WTC11 (cell line): ENCODE results near the gene YTHDC1. TPM values are rescaled to one million over a fixed set of nuclear protein-coding genes. Genes with fewer than 3 reads are reported as not detected.
A peak's percentile ranks its signal among the peaks of the same experiment; 100 is the strongest.

Experiments used
- ATAC-seq: fragments of 200-7000 bp; cut with Tn5 transposase; 2 replicates; pipeline ENCODE4 v1.10.0; 2021; ENCODE audit warnings: mild to moderate bottlenecking, moderate library complexity
- CTCF ChIA-PET: fragments of 300-600 bp; sonication (Branson Sonifier 250); formaldehyde crosslinking; loops from one replicate; lab custom pipeline; 2021; ENCODE audit warnings: antibody characterized with exemption; lab: Charles Lee
- POLR2A ChIA-PET: fragments of 350-600 bp; sonication (Branson Sonifier 250); formaldehyde crosslinking; loops from one replicate; lab custom pipeline; 2021; ENCODE audit warnings: antibody characterized with exemption; lab: Charles Lee
- DNase-seq: peaks from one replicate; pipeline ENCODE4 v3.0.0; 2021; ENCODE audit warnings: low spot score
- H3K27ac Mint-ChIP-seq: 2 replicates; pipeline ENCODE4 v1.8.0; 2021; ENCODE audit warnings: mixed read lengths
- H3K27me3 Mint-ChIP-seq: 2 replicates; pipeline ENCODE4 v1.8.0; 2021; ENCODE audit warnings: low read depth, mild to moderate bottlenecking, moderate library complexity, mixed read lengths
- H3K36me3 Mint-ChIP-seq: 2 replicates; pipeline ENCODE4 v1.8.0; 2021; ENCODE audit warnings: mixed read lengths
- H3K4me1 Mint-ChIP-seq: 2 replicates; pipeline ENCODE4 v1.8.0; 2022; ENCODE audit warnings: mixed read lengths
- H3K4me3 Mint-ChIP-seq: 2 replicates; pipeline ENCODE4 v1.8.0; 2021; ENCODE audit warnings: mild to moderate bottlenecking, moderate library complexity, mixed read lengths
- H3K9me3 Mint-ChIP-seq: 2 replicates; pipeline ENCODE4 v1.8.0; 2021; ENCODE audit warnings: mixed read lengths
- ATF1 ChIP-seq: sonication (generic); formaldehyde crosslinking; IDR thresholded peaks from 2 replicates; pipeline ENCODE4 v1.8.1; 2023; ENCODE audit warnings: mild to moderate bottlenecking, moderate library complexity, missing genetic modification reagents
- CREB1 ChIP-seq: sonication (generic); formaldehyde crosslinking; IDR thresholded peaks from 2 replicates; pipeline ENCODE4 v1.8.0; 2023; ENCODE audit warnings: mild to moderate bottlenecking, missing genetic modification reagents
- CREM ChIP-seq: sonication (generic); formaldehyde crosslinking; IDR thresholded peaks from 2 replicates; pipeline ENCODE4 v1.8.1; 2022; ENCODE audit warnings: mild to moderate bottlenecking, missing genetic modification reagents, moderate library complexity
- ETV6 ChIP-seq: sonication (generic); formaldehyde crosslinking; IDR thresholded peaks from 2 replicates; pipeline ENCODE4 v1.8.1; 2022; ENCODE audit warnings: mild to moderate bottlenecking, missing genetic modification reagents
- GTF2I ChIP-seq: fragments of 250-450 bp; sonication (Bioruptor Pico); conservative IDR thresholded peaks from 2 replicates; pipeline ENCODE4 v1.4.0; 2021; ENCODE audit warnings: mild to moderate bottlenecking
- HMGA2 ChIP-seq: fragments of 250-450 bp; sonication (Bioruptor Pico); IDR thresholded peaks from 2 replicates; pipeline ENCODE4 v1.4.0; 2021; ENCODE audit warnings: mild to moderate bottlenecking, moderate library complexity
- JUN ChIP-seq: sonication (generic); formaldehyde crosslinking; IDR thresholded peaks from 2 replicates; pipeline ENCODE4 v1.8.0; 2023; ENCODE audit warnings: mild to moderate bottlenecking, missing genetic modification reagents
- KAT7 ChIP-seq: sonication (generic); formaldehyde crosslinking; IDR thresholded peaks from 2 replicates; pipeline ENCODE4 v1.8.1; 2023; ENCODE audit warnings: missing genetic modification reagents, mild to moderate bottlenecking, borderline replicate concordance
- NR3C1 ChIP-seq: sonication (generic); formaldehyde crosslinking; conservative IDR thresholded peaks from 2 replicates; pipeline ENCODE4 v1.8.1; 2023; ENCODE audit warnings: low read depth, mild to moderate bottlenecking, missing genetic modification reagents
- RELA ChIP-seq: sonication (generic); formaldehyde crosslinking; IDR thresholded peaks from 2 replicates; pipeline ENCODE4 v1.8.1; 2022; ENCODE audit warnings: missing genetic modification reagents, mild to moderate bottlenecking, borderline replicate concordance
- RORB ChIP-seq: fragments of 250-450 bp; sonication (Bioruptor Pico); IDR thresholded peaks from 2 replicates; pipeline ENCODE4 v1.9.0; 2021; ENCODE audit warnings: mild to moderate bottlenecking
- SMAD3 ChIP-seq: sonication (generic); formaldehyde crosslinking; IDR thresholded peaks from 2 replicates; pipeline ENCODE4 v1.8.0; 2022; ENCODE audit warnings: missing genetic modification reagents, mild to moderate bottlenecking, borderline replicate concordance
- ZBTB21 ChIP-seq: sonication (generic); formaldehyde crosslinking; IDR thresholded peaks from 2 replicates; pipeline ENCODE4 v1.8.1; 2023; ENCODE audit warnings: mild to moderate bottlenecking, missing genetic modification reagents, borderline replicate concordance
- ZNF121 ChIP-seq: sonication (generic); formaldehyde crosslinking; IDR thresholded peaks from 2 replicates; pipeline ENCODE4 v1.8.0; 2023; ENCODE audit warnings: missing genetic modification reagents
- ZNF219 ChIP-seq: sonication (generic); formaldehyde crosslinking; IDR thresholded peaks from 2 replicates; pipeline ENCODE4 v1.8.0; 2023; ENCODE audit warnings: missing genetic modification reagents, mild to moderate bottlenecking, borderline replicate concordance
- ZNF423 ChIP-seq: fragments of 250-450 bp; sonication (Bioruptor Pico); IDR thresholded peaks from 2 replicates; pipeline ENCODE4 v2.1.2; 2022; ENCODE audit warnings: mild to moderate bottlenecking, moderate library complexity
- total RNA-seq: library from RNA; stranded (reverse); gene quantifications from 3 replicates; pipeline ENCODE4 v1.2.3, GENCODE V29; 2021
- TF ChIP-seq, protein P1 (sequence below): sonication (generic); formaldehyde crosslinking; IDR thresholded peaks from 2 replicates; pipeline ENCODE4 v1.8.1; 2023; ENCODE audit warnings: mild to moderate bottlenecking, moderate library complexity, missing genetic modification reagents
- TF ChIP-seq, protein P2 (sequence below): sonication (generic); formaldehyde crosslinking; conservative IDR thresholded peaks from 2 replicates; pipeline ENCODE4 v1.8.1; 2022; ENCODE audit warnings: mild to moderate bottlenecking, missing genetic modification reagents
- TF ChIP-seq, protein P3 (sequence below): sonication (generic); formaldehyde crosslinking; IDR thresholded peaks from 2 replicates; pipeline ENCODE4 v1.8.0; 2023; ENCODE audit warnings: missing genetic modification reagents
- TF ChIP-seq, protein P4 (sequence below): fragments of 250-450 bp; sonication (Bioruptor Pico); IDR thresholded peaks from 2 replicates; pipeline ENCODE4 v1.8.0; 2021; ENCODE audit warnings: mild to moderate bottlenecking
- TF ChIP-seq, protein P5 (sequence below): fragments of 250-450 bp; sonication (Bioruptor Pico); IDR thresholded peaks from 2 replicates; pipeline ENCODE4 v1.9.0; 2021; ENCODE audit warnings: mild to moderate bottlenecking, borderline replicate concordance
- TF ChIP-seq, protein P6 (sequence below): sonication (generic); formaldehyde crosslinking; IDR thresholded peaks from 2 replicates; pipeline ENCODE4 v1.8.1; 2022; ENCODE audit warnings: low read depth, mild to moderate bottlenecking, moderate library complexity, missing genetic modification reagents, borderline replicate concordance
- TF ChIP-seq, protein P7 (sequence below): sonication (generic); formaldehyde crosslinking; IDR thresholded peaks from 2 replicates; pipeline ENCODE4 v1.8.0; 2022; ENCODE audit warnings: mild to moderate bottlenecking, missing genetic modification reagents
- TF ChIP-seq, protein P8 (sequence below): sonication (generic); formaldehyde crosslinking; IDR thresholded peaks from 2 replicates; pipeline ENCODE4 v1.8.1; 2023; ENCODE audit warnings: mild to moderate bottlenecking, missing genetic modification reagents, moderate library complexity

Gene YTHDC1
- total RNA-seq, 1 experiment from 2014 or later: 118 TPM

DNA sequence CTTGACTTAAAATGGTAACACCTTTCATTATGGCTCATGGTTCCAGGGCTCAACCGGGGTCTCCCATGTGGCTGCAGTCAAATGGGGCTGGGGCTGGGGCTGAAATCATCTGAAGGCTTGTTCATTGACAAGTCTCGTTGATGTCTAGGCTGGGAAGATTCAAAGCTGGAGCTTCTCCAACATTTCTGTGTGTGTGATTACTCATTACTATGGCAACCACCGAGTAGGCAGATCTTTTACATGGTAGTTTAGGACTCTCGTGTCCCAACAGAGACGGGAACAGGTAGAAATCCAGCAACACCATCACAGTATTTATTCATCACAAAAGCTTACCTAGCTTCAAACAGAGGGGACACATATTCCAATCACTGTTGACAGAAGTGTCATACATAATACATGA lies 7.8 kb downstream of the YTHDC1 start:
- peak overlapping the region; percentile 8 for H3K4me3 Mint-ChIP-seq
- peaks cover 62% of the 10 kb centered on the region for H3K4me1 Mint-ChIP-seq
- DNase-seq (no peak), ATAC-seq (peak; percentile 43)
- H3K9me3 Mint-ChIP-seq: no peaks in the 10 kb centered on the region
- H3K36me3 Mint-ChIP-seq: peaks cover 13% of the 10 kb centered on the region
- ChIA-PET CTCF (interaction anchor here (2.2 to 3.2 kb wide), 2 partner anchors 34 to 70 kb away, joined by 11 to 15 read pairs; no protein-coding TSS in a partner anchor), POLR2A (no interaction called here)
- TF ChIP-seq, protein P1, sequence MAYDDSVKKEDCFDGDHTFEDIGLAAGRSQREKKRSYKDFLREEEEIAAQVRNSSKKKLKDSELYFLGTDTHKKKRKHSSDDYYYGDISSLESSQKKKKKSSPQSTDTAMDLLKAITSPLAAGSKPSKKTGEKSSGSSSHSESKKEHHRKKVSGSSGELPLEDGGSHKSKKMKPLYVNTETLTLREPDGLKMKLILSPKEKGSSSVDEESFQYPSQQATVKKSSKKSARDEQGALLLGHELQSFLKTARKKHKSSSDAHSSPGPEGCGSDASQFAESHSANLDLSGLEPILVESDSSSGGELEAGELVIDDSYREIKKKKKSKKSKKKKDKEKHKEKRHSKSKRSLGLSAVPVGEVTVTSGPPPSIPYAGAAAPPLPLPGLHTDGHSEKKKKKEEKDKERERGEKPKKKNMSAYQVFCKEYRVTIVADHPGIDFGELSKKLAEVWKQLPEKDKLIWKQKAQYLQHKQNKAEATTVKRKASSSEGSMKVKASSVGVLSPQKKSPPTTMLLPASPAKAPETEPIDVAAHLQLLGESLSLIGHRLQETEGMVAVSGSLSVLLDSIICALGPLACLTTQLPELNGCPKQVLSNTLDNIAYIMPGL: no peak
- TF ChIP-seq GTF2I (CRISPR knock-in tag): no peak
- no peak for TF ChIP-seq ZBTB21 (CRISPR knock-in tag)
- TF ChIP-seq, protein P2, sequence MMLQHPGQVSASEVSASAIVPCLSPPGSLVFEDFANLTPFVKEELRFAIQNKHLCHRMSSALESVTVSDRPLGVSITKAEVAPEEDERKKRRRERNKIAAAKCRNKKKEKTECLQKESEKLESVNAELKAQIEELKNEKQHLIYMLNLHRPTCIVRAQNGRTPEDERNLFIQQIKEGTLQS: no peak
- TF ChIP-seq, protein P3, sequence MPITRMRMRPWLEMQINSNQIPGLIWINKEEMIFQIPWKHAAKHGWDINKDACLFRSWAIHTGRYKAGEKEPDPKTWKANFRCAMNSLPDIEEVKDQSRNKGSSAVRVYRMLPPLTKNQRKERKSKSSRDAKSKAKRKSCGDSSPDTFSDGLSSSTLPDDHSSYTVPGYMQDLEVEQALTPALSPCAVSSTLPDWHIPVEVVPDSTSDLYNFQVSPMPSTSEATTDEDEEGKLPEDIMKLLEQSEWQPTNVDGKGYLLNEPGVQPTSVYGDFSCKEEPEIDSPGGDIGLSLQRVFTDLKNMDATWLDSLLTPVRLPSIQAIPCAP (CRISPR knock-in tag): no peak
- TF ChIP-seq, protein P4, sequence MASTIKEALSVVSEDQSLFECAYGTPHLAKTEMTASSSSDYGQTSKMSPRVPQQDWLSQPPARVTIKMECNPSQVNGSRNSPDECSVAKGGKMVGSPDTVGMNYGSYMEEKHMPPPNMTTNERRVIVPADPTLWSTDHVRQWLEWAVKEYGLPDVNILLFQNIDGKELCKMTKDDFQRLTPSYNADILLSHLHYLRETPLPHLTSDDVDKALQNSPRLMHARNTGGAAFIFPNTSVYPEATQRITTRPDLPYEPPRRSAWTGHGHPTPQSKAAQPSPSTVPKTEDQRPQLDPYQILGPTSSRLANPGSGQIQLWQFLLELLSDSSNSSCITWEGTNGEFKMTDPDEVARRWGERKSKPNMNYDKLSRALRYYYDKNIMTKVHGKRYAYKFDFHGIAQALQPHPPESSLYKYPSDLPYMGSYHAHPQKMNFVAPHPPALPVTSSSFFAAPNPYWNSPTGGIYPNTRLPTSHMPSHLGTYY: no peak
- TF ChIP-seq RELA: no peak
- TF ChIP-seq, protein P5, sequence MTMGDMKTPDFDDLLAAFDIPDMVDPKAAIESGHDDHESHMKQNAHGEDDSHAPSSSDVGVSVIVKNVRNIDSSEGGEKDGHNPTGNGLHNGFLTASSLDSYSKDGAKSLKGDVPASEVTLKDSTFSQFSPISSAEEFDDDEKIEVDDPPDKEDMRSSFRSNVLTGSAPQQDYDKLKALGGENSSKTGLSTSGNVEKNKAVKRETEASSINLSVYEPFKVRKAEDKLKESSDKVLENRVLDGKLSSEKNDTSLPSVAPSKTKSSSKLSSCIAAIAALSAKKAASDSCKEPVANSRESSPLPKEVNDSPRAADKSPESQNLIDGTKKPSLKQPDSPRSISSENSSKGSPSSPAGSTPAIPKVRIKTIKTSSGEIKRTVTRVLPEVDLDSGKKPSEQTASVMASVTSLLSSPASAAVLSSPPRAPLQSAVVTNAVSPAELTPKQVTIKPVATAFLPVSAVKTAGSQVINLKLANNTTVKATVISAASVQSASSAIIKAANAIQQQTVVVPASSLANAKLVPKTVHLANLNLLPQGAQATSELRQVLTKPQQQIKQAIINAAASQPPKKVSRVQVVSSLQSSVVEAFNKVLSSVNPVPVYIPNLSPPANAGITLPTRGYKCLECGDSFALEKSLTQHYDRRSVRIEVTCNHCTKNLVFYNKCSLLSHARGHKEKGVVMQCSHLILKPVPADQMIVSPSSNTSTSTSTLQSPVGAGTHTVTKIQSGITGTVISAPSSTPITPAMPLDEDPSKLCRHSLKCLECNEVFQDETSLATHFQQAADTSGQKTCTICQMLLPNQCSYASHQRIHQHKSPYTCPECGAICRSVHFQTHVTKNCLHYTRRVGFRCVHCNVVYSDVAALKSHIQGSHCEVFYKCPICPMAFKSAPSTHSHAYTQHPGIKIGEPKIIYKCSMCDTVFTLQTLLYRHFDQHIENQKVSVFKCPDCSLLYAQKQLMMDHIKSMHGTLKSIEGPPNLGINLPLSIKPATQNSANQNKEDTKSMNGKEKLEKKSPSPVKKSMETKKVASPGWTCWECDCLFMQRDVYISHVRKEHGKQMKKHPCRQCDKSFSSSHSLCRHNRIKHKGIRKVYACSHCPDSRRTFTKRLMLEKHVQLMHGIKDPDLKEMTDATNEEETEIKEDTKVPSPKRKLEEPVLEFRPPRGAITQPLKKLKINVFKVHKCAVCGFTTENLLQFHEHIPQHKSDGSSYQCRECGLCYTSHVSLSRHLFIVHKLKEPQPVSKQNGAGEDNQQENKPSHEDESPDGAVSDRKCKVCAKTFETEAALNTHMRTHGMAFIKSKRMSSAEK (CRISPR knock-in tag): no peak
- no peaks in the 10 kb centered on the region for H3K27me3 Mint-ChIP-seq
- H3K27ac Mint-ChIP-seq: peak overlapping the region; percentile 8

DNA sequence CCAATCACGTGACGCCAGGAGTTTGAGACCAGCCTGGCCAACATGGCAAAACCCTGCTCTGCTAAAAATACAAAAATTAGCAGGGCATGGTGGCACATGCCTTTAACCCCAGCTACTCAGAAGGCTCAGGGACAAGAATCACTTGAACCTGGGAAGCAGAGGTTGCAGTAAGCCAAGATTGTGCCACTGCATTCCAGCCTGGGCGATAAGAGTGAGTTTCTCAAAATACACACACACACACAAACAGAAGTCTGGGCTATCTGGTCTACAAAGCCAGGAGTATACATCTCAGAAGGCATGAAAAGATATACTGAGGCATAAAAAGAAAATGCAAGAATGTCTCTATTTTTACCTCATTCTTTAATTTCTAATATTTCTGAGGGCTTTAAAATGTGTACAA lies 11.3 kb downstream of the YTHDC1 start:
- H3K27me3 Mint-ChIP-seq: no peaks in the 10 kb centered on the region
- H3K27ac Mint-ChIP-seq: peak overlapping the region; percentile 47; the same call in 1 of the 2 replicates
- CTCF ChIA-PET: interaction anchor here (2.2 kb wide), 1 partner anchor 37 kb away, joined by 7 read pairs; no protein-coding TSS in a partner anchor

DNA sequence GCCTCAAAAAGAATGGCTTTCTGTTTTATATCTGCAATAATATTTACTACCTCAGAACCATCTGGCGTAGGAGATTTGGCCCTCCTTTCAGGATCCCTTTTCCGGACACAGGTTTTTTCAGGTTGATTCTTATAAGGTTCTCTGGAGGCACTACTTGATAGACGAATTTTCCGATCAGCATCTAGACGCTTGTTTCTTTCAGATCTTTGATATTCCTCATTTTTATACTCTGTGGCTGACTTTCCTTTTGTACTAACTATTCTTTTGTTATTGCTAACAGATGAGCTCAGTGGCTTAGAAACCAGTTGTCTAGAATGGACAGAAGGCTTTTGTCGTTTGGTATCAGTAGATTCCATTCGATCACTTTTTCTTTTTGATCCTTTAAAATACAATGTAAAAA lies 12.4 kb downstream of the YTHDC1 start:
- ChIA-PET POLR2A (no interaction called here), CTCF (interaction anchor here (2.2 kb wide), 1 partner anchor 38 kb away, joined by 7 read pairs; no protein-coding TSS in a partner anchor)
- TF ChIP-seq ZNF219 (CRISPR knock-in tag) (no peak), ZNF121 (CRISPR knock-in tag) (no peak), CREB1 (CRISPR knock-in tag) (no peak), KAT7 (CRISPR knock-in tag) (no peak), ZNF423 (CRISPR knock-in tag) (no peak), CREM (CRISPR knock-in tag) (no peak), RORB (CRISPR knock-in tag) (no peak), HMGA2 (CRISPR knock-in tag) (no peak), ETV6 (CRISPR knock-in tag) (no peak), JUN (CRISPR knock-in tag) (no peak)
- TF ChIP-seq, protein P6, sequence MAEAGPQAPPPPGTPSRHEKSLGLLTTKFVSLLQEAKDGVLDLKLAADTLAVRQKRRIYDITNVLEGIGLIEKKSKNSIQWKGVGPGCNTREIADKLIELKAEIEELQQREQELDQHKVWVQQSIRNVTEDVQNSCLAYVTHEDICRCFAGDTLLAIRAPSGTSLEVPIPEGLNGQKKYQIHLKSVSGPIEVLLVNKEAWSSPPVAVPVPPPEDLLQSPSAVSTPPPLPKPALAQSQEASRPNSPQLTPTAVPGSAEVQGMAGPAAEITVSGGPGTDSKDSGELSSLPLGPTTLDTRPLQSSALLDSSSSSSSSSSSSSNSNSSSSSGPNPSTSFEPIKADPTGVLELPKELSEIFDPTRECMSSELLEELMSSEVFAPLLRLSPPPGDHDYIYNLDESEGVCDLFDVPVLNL (CRISPR knock-in tag): no peak
- TF ChIP-seq, protein P7, sequence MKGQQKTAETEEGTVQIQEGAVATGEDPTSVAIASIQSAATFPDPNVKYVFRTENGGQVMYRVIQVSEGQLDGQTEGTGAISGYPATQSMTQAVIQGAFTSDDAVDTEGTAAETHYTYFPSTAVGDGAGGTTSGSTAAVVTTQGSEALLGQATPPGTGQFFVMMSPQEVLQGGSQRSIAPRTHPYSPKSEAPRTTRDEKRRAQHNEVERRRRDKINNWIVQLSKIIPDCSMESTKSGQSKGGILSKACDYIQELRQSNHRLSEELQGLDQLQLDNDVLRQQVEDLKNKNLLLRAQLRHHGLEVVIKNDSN (CRISPR knock-in tag): no peak

More for the DNA sequence above, 11.3 kb downstream of the YTHDC1 start:
- H3K36me3 Mint-ChIP-seq: peaks cover 34% of the 10 kb centered on the region
- ATAC-seq (no peak), DNase-seq (no peak)
- POLR2A ChIA-PET: no interaction called here
- H3K4me3 Mint-ChIP-seq: no peak overlapping the region
- H3K4me1 Mint-ChIP-seq: peaks cover 37% of the 10 kb centered on the region
- TF ChIP-seq NR3C1: no peak
- TF ChIP-seq ATF1 (CRISPR knock-in tag): no peak
- no peak for TF ChIP-seq SMAD3 (CRISPR knock-in tag)
- no peak for TF ChIP-seq HMGA2 (CRISPR knock-in tag)
- TF ChIP-seq, protein P8, sequence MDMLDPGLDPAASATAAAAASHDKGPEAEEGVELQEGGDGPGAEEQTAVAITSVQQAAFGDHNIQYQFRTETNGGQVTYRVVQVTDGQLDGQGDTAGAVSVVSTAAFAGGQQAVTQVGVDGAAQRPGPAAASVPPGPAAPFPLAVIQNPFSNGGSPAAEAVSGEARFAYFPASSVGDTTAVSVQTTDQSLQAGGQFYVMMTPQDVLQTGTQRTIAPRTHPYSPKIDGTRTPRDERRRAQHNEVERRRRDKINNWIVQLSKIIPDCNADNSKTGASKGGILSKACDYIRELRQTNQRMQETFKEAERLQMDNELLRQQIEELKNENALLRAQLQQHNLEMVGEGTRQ (CRISPR knock-in tag): peak; percentile 38
- H3K9me3 Mint-ChIP-seq: no peaks in the 10 kb centered on the region

More for the DNA sequence above, 12.4 kb downstream of the YTHDC1 start:
- H3K36me3 Mint-ChIP-seq: peaks cover 44% of the 10 kb centered on the region
- H3K27ac Mint-ChIP-seq: peak overlapping the region; percentile 67
- H3K4me1 Mint-ChIP-seq: peaks cover 36% of the 10 kb centered on the region
- DNase-seq: no peak
- H3K4me3 Mint-ChIP-seq: no peak overlapping the region
- no peaks in the 10 kb centered on the region for H3K9me3 Mint-ChIP-seq
- ATAC-seq: no peak
- no peaks in the 10 kb centered on the region for H3K27me3 Mint-ChIP-seq
